Measurements from ENCODE around the gene SLC25A31. TPM values are rescaled to one million over a fixed set of nuclear protein-coding genes. Genes with fewer than 3 reads are reported as not detected.

SLC25A31 gene
- total RNA-seq, 4 donors from 2014 or later: not detected

DNA sequence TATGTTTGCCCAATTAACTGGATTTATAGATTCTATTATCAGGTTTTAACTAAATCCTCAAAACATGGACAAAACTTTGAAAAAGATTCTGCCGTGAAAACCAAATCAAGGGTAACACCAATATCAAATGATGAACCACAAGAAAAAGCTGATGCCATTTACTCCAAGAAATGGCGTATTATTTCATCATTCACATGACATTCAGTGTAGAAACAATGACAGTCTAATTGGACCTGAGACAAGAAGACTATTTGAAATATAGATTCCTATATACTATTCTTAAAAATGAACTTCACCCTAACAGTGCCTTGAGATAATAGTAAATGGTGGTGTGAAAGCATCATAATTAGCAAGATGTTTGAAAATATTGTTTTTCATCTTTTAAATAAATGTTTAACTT lies 4.8 kb downstream of the SLC25A31 start:
- H3K36me3 ChIP-seq: no peaks in the 10 kb centered on the region
- intact Hi-C loops (cut with DNase I; ENCODE audit: low total_unique reads): no loop called here
- in situ Hi-C loops (cut with MboI; ENCODE audit: low sequenced_read_pairs in 4 of 4): loop anchor here (5.0 to 25.0 kb wide), 3 partner anchors 123 to 133 kb away; no protein-coding TSS in a partner anchor
- no peaks in the 10 kb centered on the region for H3K4me1 ChIP-seq
- no peak overlapping the region for H3K4me3 ChIP-seq
- no peak overlapping the region for H3K27ac ChIP-seq
- DNase-seq (no peak), ATAC-seq (no peak)
- no peaks in the 10 kb centered on the region for H3K9me3 ChIP-seq
- TF ChIP-seq POLR2A (IDR thresholded peaks at IDR 0.05) (no peak), CTCF (IDR thresholded peaks at IDR 0.05 in 4 of 5, conservative IDR thresholded peaks at IDR 0.05 in 1 of 5) (no peak)
- H3K27me3 ChIP-seq: no peaks in the 10 kb centered on the region

GRCh38 chr4:127737295-127737694 lies 7.1 kb downstream of the SLC25A31 start:
- in situ Hi-C loops (cut with MboI; ENCODE audit: low sequenced_read_pairs in 4 of 4): loop anchor here in 2 of 4 donors (10.0 to 25.0 kb wide), 2 partner anchors 125 to 132 kb away; no protein-coding TSS in a partner anchor
- ATAC-seq: no peak

DNA sequence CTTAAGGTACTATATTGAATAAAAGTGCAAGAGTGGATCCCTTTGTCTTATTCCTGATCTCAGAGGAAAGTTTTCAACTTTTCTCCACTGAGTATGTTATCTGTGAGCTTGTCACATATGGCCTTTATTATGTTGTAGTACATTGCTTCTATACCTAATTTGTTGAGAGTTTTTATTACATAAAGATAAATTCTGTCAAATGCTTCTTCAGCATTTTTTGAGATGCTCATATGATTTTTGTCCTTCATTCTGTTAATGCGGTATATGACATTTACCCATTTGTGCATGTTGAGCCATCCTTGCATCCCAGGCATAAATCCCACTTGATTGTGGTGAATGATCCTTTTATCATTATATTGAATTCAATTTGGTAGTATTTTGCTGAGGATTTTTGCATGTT lies 11.0 kb downstream of the SLC25A31 start:
- intact Hi-C loops (cut with DNase I; ENCODE audit: low total_unique reads) (no loop called here), in situ Hi-C loops (cut with MboI; ENCODE audit: low sequenced_read_pairs in 4 of 4) (loop anchor here in 1 of 4 donors (25.0 kb wide), 1 partner anchor 129 kb away; no protein-coding TSS in a partner anchor)
- Histone ChIP-seq H3K4me1 (no peaks in the 10 kb centered on the region), H3K27ac (no peak overlapping the region), H3K27me3 (no peaks in the 10 kb centered on the region), H3K36me3 (no peaks in the 10 kb centered on the region), H3K9me3 (no peaks in the 10 kb centered on the region), H3K4me3 (no peak overlapping the region)
- DNase-seq (no peak), ATAC-seq (no peak)
- TF ChIP-seq CTCF (IDR thresholded peaks at IDR 0.05 in 4 of 5, conservative IDR thresholded peaks at IDR 0.05 in 1 of 5): no peak
- no peak for TF ChIP-seq POLR2A (IDR thresholded peaks at IDR 0.05)

More at GRCh38 chr4:127737295-127737694, 7.1 kb downstream of the SLC25A31 start:
- Histone ChIP-seq H3K4me1 (no peaks in the 10 kb centered on the region), H3K9me3 (no peaks in the 10 kb centered on the region), H3K4me3 (no peak overlapping the region), H3K27ac (no peak overlapping the region), H3K36me3 (no peaks in the 10 kb centered on the region), H3K27me3 (no peaks in the 10 kb centered on the region)
- no peak for DNase-seq
- intact Hi-C loops (cut with DNase I; ENCODE audit: low total_unique reads): no loop called here
- no peak for TF ChIP-seq CTCF (IDR thresholded peaks at IDR 0.05 in 4 of 5, conservative IDR thresholded peaks at IDR 0.05 in 1 of 5)

GRCh38 chr4:127747883-127748282 lies 17.7 kb downstream of the SLC25A31 start:
- TF ChIP-seq POLR2A (IDR thresholded peaks at IDR 0.05) (no peak), CTCF (IDR thresholded peaks at IDR 0.05 in 4 of 5, conservative IDR thresholded peaks at IDR 0.05 in 1 of 5) (no peak)
- in situ Hi-C loops (cut with MboI; ENCODE audit: low sequenced_read_pairs in 4 of 4): loop anchor here in 1 of 4 donors (25.0 kb wide), 1 partner anchor 136 kb away; no protein-coding TSS in a partner anchor

DNA sequence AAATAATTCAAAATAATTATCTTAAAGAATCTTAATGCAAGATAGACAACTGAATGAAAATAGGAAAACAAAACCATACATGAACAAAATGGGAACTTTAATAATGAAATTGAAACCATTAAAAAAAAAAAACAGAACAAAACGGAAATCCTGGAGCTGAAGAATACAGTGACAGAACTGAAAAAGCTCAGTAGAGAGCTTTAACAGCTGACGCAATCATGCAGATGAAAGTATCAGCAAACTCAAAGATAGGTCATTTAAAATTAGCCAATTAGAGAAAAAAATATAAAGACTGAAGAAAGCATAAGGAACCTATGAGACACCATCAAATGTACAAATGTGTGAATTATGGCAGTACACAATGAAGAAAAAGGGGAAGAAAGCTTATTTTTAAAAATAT lies 18.8 kb downstream of the SLC25A31 start:
- no peaks in the 10 kb centered on the region for H3K9me3 ChIP-seq
- TF ChIP-seq CTCF (IDR thresholded peaks at IDR 0.05 in 4 of 5, conservative IDR thresholded peaks at IDR 0.05 in 1 of 5) (no peak), POLR2A (IDR thresholded peaks at IDR 0.05) (no peak)
- no peak for ATAC-seq
- intact Hi-C loops (cut with DNase I; ENCODE audit: low total_unique reads) (no loop called here), in situ Hi-C loops (cut with MboI; ENCODE audit: low sequenced_read_pairs in 4 of 4) (loop anchor here in 1 of 4 donors (25.0 kb wide), 1 partner anchor 137 kb away; no protein-coding TSS in a partner anchor)
- no peaks in the 10 kb centered on the region for H3K4me1 ChIP-seq
- DNase-seq: no peak
- H3K36me3 ChIP-seq: no peaks in the 10 kb centered on the region
- no peak overlapping the region for H3K27ac ChIP-seq
- no peak overlapping the region for H3K4me3 ChIP-seq
- H3K27me3 ChIP-seq: no peaks in the 10 kb centered on the region

More at GRCh38 chr4:127747883-127748282, 17.7 kb downstream of the SLC25A31 start:
- intact Hi-C loops (cut with DNase I; ENCODE audit: low total_unique reads): no loop called here
- no peaks in the 10 kb centered on the region for H3K27me3 ChIP-seq
- ATAC-seq: peak; percentile 33 to 54
- no peak for DNase-seq
- H3K36me3 ChIP-seq: no peaks in the 10 kb centered on the region
- no peaks in the 10 kb centered on the region for H3K9me3 ChIP-seq
- H3K4me3 ChIP-seq: no peak overlapping the region
- no peak overlapping the region for H3K27ac ChIP-seq
- no peaks in the 10 kb centered on the region for H3K4me1 ChIP-seq
